ENCODE results near the gene PREX1.
"Not testable (repeated sequence)": the region's sequence is repeated elsewhere in the genome, so short reads cannot be mapped to it uniquely, and the experiment has no call there.

Gene PREX1

GRCh38 chr20:48827855-48828733 is at the start of gene PREX1:
Gene PREX1, minus strand, starts transcription at chr20:48827999. Its CDS starts 139 bp downstream, at chr20:48827860.
- peak; percentile 92 for DNase-seq

- DNase-seq = no peak
Observed at GRCh38 chr20:48877304-48877703, 49.5 kb upstream of the PREX1 start.

- DNase-seq = no peak
Observed at GRCh38 chr20:48875914-48876240, 48.1 kb upstream of the PREX1 start.

GRCh38 chr20:48875233-48875913 is 47.6 kb upstream of the PREX1 start:
- DNase-seq = no peak

GRCh38 chr20:48869442-48869841 is 41.6 kb upstream of the PREX1 start:
- DNase-seq = not testable (repeated sequence)

- DNase-seq = no peak
Observed at GRCh38 chr20:48866936-48867335, 39.1 kb upstream of the PREX1 start.

- DNase-seq = no peak
Observed at GRCh38 chr20:48864738-48865318, 37.0 kb upstream of the PREX1 start.

GRCh38 chr20:48864254-48864653 is 36.5 kb upstream of the PREX1 start:
- DNase-seq = no peak

- no peak for DNase-seq
Observed at GRCh38 chr20:48862279-48862678, 34.5 kb upstream of the PREX1 start.

- DNase-seq = no peak
Observed at GRCh38 chr20:48861444-48861843, 33.6 kb upstream of the PREX1 start.

- no peak for DNase-seq
Observed at GRCh38 chr20:48858075-48858790, 30.4 kb upstream of the PREX1 start.

GRCh38 chr20:48856130-48856529 is 28.3 kb upstream of the PREX1 start:
- no peak for DNase-seq

- DNase-seq = no peak
Observed at GRCh38 chr20:48855046-48855445, 27.2 kb upstream of the PREX1 start.

GRCh38 chr20:48852609-48853008 is 24.8 kb upstream of the PREX1 start:
- DNase-seq = no peak

GRCh38 chr20:48851579-48851978 is 23.8 kb upstream of the PREX1 start:
- no peak for DNase-seq

GRCh38 chr20:48850977-48851299 is 23.1 kb upstream of the PREX1 start:
- no peak for DNase-seq

GRCh38 chr20:48850257-48850976 is 22.6 kb upstream of the PREX1 start:
- no peak for DNase-seq

GRCh38 chr20:48849779-48850178 is 22.0 kb upstream of the PREX1 start:
- DNase-seq = no peak

GRCh38 chr20:48849299-48849698 is 21.5 kb upstream of the PREX1 start:
- no peak for DNase-seq

GRCh38 chr20:48847498-48848205 is 19.9 kb upstream of the PREX1 start:
- DNase-seq = no peak

- no peak for DNase-seq
Observed at GRCh38 chr20:48846516-48847492, 19.0 kb upstream of the PREX1 start.
